ENCODE measurements around the gene SEC14L6. TPM values are rescaled to one million over a fixed set of nuclear protein-coding genes. Genes with fewer than 3 reads are reported as not detected.
"Not testable (repeated sequence)": the region's sequence is repeated elsewhere in the genome, so short reads cannot be mapped to it uniquely, and the experiment has no call there.

Gene SEC14L6
- total RNA-seq, 6 experiments from 2014 or later, result 0.06 to 0.39 (median 0.12) TPM; not detected in 1

- intact Hi-C loops (cut with DNase I), result no loop called here
Observed at GRCh38 chr22:30541961-30542810, 4.4 kb downstream of the SEC14L6 start.

GRCh38 chr22:30541511-30541910 is 5.0 kb downstream of the SEC14L6 start:
- H3K4me1 ChIP-seq; DNase-seq; H3K36me3 ChIP-seq; H3K9me3 ChIP-seq; H3K4me3 ChIP-seq; intact Hi-C loops (cut with DNase I); H3K27me3 ChIP-seq; ATAC-seq; H3K27ac ChIP-seq: not testable (repeated sequence)
- WGBS (ENCODE audit: insufficient coverage, low coverage, low lambda C conversion rate, missing lambda C conversion rate), result 83% methylated on average over 3 of the region's 3 CpGs

More at GRCh38 chr22:30541961-30542810, 4.4 kb downstream of the SEC14L6 start:
- Histone ChIP-seq H3K4me1 (peaks cover 0 to 9% (median 0%) of the 10 kb centered on the region in 4 donors), H3K9me3 (no peaks in the 10 kb centered on the region), H3K27me3 (no peaks in the 10 kb centered on the region), H3K36me3 (no peaks in the 10 kb centered on the region), H3K27ac (no peak overlapping the region), H3K4me3 (peak overlapping the region; percentile 6 to 51 (median 23))
- DNase-seq, result no peak
- no peak for TF ChIP-seq CTCF (IDR thresholded peaks at IDR 0.05)
- 29% methylated on average over 17 of the region's 64 CpGs for WGBS (ENCODE audit: insufficient coverage, low coverage, low lambda C conversion rate, missing lambda C conversion rate)
- peak; percentile 61 to 82 (median 69) for ATAC-seq

GRCh38 chr22:30539368-30539767 is 7.2 kb downstream of the SEC14L6 start:
- 60% methylated on average over 1 of the region's 1 CpG for WGBS (ENCODE audit: insufficient coverage, low coverage, low lambda C conversion rate, missing lambda C conversion rate)
- TF ChIP-seq CTCF (IDR thresholded peaks at IDR 0.05) (no peak), POLR2A (IDR thresholded peaks at IDR 0.05) (no peak)
- Histone ChIP-seq H3K36me3 (no peaks in the 10 kb centered on the region), H3K9me3 (no peaks in the 10 kb centered on the region), H3K4me1 (peaks cover 0 to 9% (median 0%) of the 10 kb centered on the region in 4 donors), H3K4me3 (no peak overlapping the region), H3K27ac (no peak overlapping the region), H3K27me3 (no peaks in the 10 kb centered on the region)
- intact Hi-C loops (cut with DNase I), result no loop called here
- no peak for DNase-seq
- no peak for ATAC-seq

GRCh38 chr22:30538280-30538679 is 8.3 kb downstream of the SEC14L6 start:
- H3K36me3 ChIP-seq, result no peaks in the 10 kb centered on the region
- 92% methylated on average over 6 of the region's 6 CpGs for WGBS (ENCODE audit: insufficient coverage, low coverage, low lambda C conversion rate, missing lambda C conversion rate)
- H3K27ac ChIP-seq, result no peak overlapping the region
- no peaks in the 10 kb centered on the region for H3K27me3 ChIP-seq
- peaks cover 0 to 9% (median 0%) of the 10 kb centered on the region in 4 donors for H3K4me1 ChIP-seq
- no peaks in the 10 kb centered on the region for H3K9me3 ChIP-seq
- TF ChIP-seq POLR2A (IDR thresholded peaks at IDR 0.05) (no peak), CTCF (IDR thresholded peaks at IDR 0.05) (no peak)
- intact Hi-C loops (cut with DNase I), result no loop called here
- ATAC-seq (no peak), DNase-seq (no peak)
- H3K4me3 ChIP-seq, result no peak overlapping the region

GRCh38 chr22:30537083-30537731 is 9.3 kb downstream of the SEC14L6 start:
- intact Hi-C loops (cut with DNase I), result no loop called here
- 70% methylated on average over 2 of the region's 9 CpGs for WGBS (ENCODE audit: insufficient coverage, low coverage, low lambda C conversion rate, missing lambda C conversion rate)
- ATAC-seq, result no peak
- Histone ChIP-seq H3K27me3 (no peaks in the 10 kb centered on the region), H3K4me1 (peaks cover 0 to 3% (median 0%) of the 10 kb centered on the region in 4 donors), H3K4me3 (no peak overlapping the region), H3K36me3 (no peaks in the 10 kb centered on the region), H3K9me3 (no peaks in the 10 kb centered on the region), H3K27ac (no peak overlapping the region)
- no peak for DNase-seq
- TF ChIP-seq POLR2A (IDR thresholded peaks at IDR 0.05), result no peak
- no peak for TF ChIP-seq CTCF (IDR thresholded peaks at IDR 0.05)
